Posterior vena cava (tissue), 2 donors: ENCODE data around the gene VASP. TPM values are rescaled to one million over a fixed set of nuclear protein-coding genes. Genes with fewer than 3 reads are reported as not detected.
A peak's percentile ranks its signal among the peaks of the same experiment; 100 is the strongest.
"Not testable (repeated sequence)": the region's sequence is repeated elsewhere in the genome, so short reads cannot be mapped to it uniquely, and the experiment has no call there.

Experiments used
- DNase-seq: peaks from one replicate; pipeline ENCODE4 v3.0.0-alpha.2; 2020; ENCODE audit warnings: low spot score
- intact Hi-C, 2 donors: fragments of 100-400 bp; cut with DNase I; formaldehyde crosslinking; loops; one replicate each; pipeline versions ENCODE4 v1.14.1 to v1.14.2; 2022 to 2023
- total RNA-seq, 2 donors: library from RNA; stranded (reverse); fragmentation: NEBNext Ultra II Directional; extraction: Animal tissue kit (Norgen Biotek cat#: 25700); gene quantifications; one replicate each; pipeline ENCODE4 v1.2.1, GENCODE V29; 2021
- donor health status: DM: yes; HTN: yes; CAD: no.
- donor health status: DM: yes; HTN: yes; CAD: no.

Gene VASP
- total RNA-seq, 2 donors from 2014 or later: 159 to 204 TPM

GRCh38 chr19:45508861-45509691, 1.8 kb downstream of the VASP start:
- intact Hi-C loops: no loop called here
- DNase-seq: peak; percentile 96

- DNase-seq: no peak
- intact Hi-C loops: loop anchor here in 1 of 2 donors (10.0 kb wide), 1 partner anchor 55 kb away; no protein-coding TSS in a partner anchor
Measured at GRCh38 chr19:45509692-45510015, 2.4 kb downstream of the VASP start.

- DNase-seq: not testable (repeated sequence)
- intact Hi-C loops: loop anchor here in 1 of 2 donors (10.0 kb wide), 1 partner anchor 54 kb away; no protein-coding TSS in a partner anchor
Measured at GRCh38 chr19:45510352-45510751, 3.1 kb downstream of the VASP start.

GRCh38 chr19:45511074-45511473, 3.8 kb downstream of the VASP start:
- no peak for DNase-seq
- intact Hi-C loops: loop anchor here in 1 of 2 donors (10.0 kb wide), 1 partner anchor 54 kb away; no protein-coding TSS in a partner anchor

DNA sequence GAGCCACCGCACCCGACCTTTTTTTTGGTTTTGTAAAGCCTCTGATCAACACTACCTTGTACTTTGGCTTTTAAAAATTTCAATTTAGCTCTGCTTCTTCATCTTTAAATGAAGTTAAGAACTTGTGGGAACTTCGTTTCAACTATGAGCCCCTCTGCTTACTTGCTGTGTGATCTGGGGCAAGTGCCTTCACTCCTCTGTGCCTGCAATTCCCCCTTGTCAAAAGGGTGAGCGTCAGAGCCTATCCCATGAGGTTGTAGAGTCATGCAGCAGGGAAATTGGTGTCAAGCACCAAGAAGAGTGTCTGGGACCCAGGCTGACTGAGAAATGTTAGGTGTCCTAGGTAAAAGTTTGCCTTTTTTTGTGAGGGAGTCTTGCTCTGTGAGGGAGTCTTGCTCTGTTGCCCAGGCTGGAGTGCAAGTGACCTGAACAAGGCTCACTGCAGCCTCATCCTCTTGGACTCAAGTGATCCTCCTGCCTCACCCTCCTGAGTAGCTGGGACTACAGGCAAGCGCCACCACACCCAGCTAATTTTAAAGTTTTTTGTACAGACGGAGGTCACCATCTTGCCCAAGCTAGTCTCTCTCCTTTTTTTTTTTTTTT, 5.7 kb downstream of the VASP start:
- no peak for DNase-seq
- intact Hi-C loops: loop anchor here in 1 of 2 donors (10.0 kb wide), 1 partner anchor 52 kb away; no protein-coding TSS in a partner anchor

- DNase-seq: no peak
- intact Hi-C loops: loop anchor here in 1 of 2 donors (10.0 kb wide), 1 partner anchor 50 kb away; no protein-coding TSS in a partner anchor
Measured at GRCh38 chr19:45514376-45515051, 7.2 kb downstream of the VASP start.

- no peak for DNase-seq
- intact Hi-C loops: loop anchor here in 1 of 2 donors (10.0 kb wide), 1 partner anchor 50 kb away; no protein-coding TSS in a partner anchor
Measured at GRCh38 chr19:45515081-45515624, 7.9 kb downstream of the VASP start.

DNA sequence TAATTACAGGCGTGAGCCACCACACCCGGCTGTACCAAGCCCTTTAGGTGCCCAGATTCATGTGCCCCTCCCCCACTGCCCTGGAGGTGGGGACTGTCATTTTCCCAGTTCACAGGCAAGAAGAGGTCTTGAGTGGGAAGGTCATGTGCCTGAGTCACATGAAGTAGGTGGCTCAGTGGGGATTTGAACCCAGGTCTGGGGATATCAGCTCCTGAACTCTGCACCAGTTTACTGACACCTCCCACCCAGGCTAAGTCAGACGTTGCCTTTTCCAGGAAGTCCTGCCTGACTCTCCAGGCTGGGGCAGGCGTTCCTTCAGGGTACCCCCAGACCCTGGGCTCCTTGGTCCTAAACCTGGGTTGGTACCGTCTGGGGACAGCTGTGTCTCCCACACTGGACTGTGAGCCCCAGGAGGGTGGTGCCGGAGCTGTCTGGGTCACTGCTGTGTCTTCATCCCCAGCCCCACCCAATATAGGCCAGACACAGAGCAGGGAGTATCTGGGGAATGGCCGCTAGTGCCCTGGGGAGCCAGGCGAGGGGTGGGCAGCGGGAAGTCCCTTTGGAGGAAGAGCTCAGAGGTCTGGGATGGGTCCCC, 8.6 kb downstream of the VASP start:
- intact Hi-C loops: loop anchor here in 1 of 2 donors (10.0 kb wide), 1 partner anchor 49 kb away; no protein-coding TSS in a partner anchor
- DNase-seq: no peak

DNA sequence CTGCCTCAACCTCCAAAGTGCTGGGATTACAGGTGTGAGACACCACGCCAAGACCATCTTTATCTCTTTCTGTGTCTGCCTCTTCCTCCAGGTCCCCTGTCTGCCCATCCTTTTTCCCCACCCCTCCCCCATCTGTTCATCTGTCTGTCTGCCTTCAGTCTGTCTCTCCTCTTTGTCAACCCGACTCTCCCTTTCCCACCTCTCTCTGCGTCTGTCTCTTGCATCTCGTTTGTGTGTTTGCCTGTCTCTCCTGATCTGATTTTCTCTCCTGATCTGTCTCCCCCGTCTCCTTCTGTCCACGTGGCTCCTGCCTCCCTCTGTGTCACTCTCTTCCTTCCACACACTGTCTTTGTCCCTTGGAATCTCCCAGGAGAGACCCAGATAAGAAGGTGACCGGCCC, 10.0 kb downstream of the VASP start:
- DNase-seq: no peak
- intact Hi-C loops: loop anchor here in 1 of 2 donors (10.0 kb wide), 1 partner anchor 48 kb away; no protein-coding TSS in a partner anchor

DNA sequence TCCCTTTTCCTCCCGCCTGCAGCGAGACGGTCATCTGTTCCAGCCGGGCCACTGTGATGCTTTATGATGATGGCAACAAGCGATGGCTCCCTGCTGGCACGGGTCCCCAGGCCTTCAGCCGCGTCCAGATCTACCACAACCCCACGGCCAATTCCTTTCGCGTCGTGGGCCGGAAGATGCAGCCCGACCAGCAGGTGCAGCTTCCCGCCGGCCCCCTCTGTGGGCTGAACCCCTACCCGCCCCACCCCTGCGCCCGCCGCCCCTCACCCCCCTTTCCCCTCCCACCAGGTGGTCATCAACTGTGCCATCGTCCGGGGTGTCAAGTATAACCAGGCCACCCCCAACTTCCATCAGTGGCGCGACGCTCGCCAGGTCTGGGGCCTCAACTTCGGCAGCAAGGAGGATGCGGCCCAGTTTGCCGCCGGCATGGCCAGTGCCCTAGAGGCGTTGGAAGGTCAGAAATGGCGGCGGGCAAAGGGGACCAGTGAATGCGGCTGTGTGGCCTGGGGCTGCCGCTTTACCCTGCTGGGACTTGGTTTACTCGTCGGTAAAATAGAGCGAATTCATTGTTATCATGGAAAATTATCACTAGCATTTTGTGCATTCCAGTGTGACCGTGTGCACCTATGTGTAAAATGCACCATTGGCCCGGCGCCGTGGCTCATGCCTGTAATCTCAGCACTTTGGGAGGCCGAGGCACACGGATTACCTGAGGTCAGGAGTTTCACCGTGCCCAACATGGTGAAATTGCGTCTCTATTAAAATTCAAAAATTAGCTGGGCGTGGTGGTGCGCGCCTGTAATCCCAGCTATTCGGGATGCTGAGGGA, 10.6 kb downstream of the VASP start:
- intact Hi-C loops: loop anchor here in 1 of 2 donors (10.0 kb wide), 1 partner anchor 47 kb away; no protein-coding TSS in a partner anchor
- no peak for DNase-seq

DNA sequence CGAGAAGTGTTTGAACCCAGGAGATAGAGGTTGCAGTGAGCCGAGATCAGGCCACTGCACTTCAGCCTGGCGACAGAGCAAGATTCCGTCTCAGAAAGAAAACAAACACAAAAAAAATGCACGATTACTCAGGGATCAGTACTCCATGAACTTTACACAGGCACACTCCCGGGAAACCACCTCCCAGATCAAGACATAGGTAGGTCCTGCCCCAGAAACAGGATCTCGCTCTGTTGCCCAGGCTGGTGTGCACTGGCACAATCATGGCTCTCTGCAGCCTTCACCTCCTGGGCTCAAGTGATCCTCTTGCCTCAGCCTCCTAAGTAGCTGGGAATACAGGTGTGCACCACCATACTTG, 11.2 kb downstream of the VASP start:
- intact Hi-C loops: loop anchor here in 1 of 2 donors (10.0 kb wide), 1 partner anchor 46 kb away; no protein-coding TSS in a partner anchor

DNA sequence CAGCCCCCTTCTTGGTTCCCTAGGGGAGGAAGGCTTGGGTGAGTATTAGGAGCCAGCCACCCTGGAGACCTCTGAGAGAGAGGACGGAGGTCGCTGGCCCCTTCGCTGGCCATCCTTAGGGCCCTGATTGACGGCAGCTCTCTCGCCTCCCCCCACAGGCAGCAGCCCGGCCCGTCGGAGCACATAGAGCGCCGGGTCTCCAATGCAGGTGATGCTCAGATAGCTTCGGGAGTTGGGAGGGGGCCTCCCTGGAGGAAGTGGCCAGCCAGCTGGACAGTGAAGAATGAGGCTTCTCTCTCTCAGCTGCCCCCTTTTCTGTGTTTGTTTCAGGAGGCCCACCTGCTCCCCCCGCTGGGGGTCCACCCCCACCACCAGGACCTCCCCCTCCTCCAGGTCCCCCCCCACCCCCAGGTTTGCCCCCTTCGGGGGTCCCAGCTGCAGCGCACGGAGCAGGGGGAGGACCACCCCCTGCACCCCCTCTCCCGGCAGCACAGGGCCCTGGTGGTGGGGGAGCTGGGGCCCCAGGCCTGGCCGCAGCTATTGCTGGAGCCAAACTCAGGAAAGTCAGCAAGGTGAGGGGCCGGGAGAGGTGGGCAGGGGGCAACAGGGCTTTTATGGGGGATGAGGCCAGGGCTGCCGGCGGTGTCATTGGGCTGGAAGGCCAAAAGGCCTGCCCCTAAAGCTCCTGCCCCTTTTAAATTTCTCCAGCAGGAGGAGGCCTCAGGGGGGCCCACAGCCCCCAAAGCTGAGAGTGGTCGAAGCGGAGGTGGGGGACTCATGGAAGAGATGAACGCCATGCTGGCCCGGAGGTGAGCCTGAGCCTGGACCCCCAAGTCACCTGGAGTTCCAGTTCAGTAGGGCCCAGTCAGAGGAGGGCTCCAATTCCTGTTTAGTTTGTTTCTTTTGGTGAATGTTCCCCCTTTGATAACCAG, 15.0 kb downstream of the VASP start:
- DNase-seq: no peak
- intact Hi-C loops: loop anchor here (10.0 kb wide), 2 partner anchors 123 to 133 kb away; no protein-coding TSS in a partner anchor

More for the DNA sequence above, 11.2 kb downstream of the VASP start:
- DNase-seq: no peak

DNA sequence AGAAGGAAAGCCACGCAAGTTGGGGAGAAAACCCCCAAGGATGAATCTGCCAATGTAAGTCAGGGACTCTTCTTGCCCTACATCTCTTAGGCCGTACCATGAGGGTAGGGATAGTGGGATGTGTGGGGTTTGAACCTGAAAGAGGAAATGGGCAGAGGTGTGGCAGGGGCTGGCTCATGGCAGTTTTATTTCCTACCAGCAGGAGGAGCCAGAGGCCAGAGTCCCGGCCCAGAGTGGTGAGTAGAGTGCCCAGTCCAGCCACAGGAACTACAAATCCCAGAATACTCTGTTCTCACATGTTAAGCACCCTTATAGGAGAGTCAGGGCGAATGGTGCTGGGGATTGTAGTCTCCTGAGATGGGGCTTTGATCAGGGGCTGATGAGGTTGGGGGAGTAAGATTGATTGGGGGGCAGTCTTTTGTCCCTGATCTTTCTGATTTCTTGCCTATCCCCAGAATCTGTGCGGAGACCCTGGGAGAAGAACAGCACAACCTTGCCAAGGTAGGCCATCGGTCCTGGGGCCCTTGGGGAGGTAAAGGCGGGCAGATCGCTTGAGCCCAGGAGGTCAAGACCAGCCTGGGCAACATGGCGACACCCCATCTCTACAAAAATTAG, 16.5 kb downstream of the VASP start:
- intact Hi-C loops: loop anchor here (10.0 kb wide), 2 partner anchors 121 to 131 kb away; no protein-coding TSS in a partner anchor
- peak; percentile 93 for DNase-seq

DNA sequence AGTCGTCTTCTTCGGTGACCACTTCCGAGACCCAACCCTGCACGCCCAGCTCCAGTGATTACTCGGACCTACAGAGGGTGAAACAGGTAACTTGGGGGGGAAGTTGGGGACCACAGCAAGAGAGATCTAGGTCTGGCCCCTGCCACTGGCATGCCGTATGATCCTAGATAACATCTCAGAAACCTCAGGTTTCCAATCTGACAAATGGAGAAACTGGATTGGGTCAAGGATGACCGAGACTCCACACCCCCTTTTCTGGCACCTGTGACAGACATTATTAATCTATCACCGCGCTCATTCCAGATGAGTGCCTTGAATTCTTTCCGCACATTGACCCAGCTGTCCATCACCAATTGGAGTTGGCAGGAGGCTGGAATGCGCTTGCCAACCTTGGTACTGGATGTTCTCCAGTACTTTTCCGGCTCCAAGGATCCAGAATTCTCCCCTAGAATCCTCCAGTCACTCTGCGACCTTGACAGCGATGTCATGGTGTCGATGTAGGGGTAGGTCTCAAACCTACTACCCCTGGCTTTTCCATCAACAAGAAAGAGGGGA, 17.4 kb downstream of the VASP start:
- no peak for DNase-seq
- intact Hi-C loops: loop anchor here (10.0 kb wide), 2 partner anchors 120 to 130 kb away; no protein-coding TSS in a partner anchor

- DNase-seq: no peak
- intact Hi-C loops: loop anchor here (10.0 kb wide), 2 partner anchors 119 to 129 kb away; no protein-coding TSS in a partner anchor
Measured at GRCh38 chr19:45526143-45526542, 18.9 kb downstream of the VASP start.

DNA sequence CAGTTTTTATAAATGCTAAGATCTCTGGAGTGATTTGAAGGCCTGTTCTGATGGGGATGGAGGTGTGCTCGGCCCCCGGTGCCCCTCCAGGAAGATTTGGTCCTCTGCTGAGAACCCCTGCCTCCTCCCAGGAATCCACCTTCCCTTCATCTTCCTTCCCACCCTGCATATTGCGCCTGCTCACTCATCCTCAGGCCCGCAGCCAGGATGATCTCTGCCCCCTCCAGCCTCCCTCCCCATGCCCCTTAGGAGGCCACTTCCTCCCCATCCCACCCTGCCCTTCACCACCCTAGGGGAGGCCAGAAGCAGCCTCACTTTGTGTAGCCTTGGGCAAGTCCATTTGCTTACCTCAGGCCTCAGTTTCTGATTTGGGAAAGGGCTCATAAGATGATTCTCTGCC, 19.7 kb downstream of the VASP start:
- no peak for DNase-seq
- intact Hi-C loops: loop anchor here (10.0 kb wide), 2 partner anchors 118 to 128 kb away; no protein-coding TSS in a partner anchor
